Measurements from ENCODE around the gene TPX2. TPM values are rescaled to one million over a fixed set of nuclear protein-coding genes. Genes with fewer than 3 reads are reported as not detected.

Gene TPX2
- total and polyA plus RNA-seq, 10 of the 15 experiments (the other 5 are each of a cell fraction or from before 2014, with no cell fraction given): 29.7 to 144 (median 89.0) TPM

DNA sequence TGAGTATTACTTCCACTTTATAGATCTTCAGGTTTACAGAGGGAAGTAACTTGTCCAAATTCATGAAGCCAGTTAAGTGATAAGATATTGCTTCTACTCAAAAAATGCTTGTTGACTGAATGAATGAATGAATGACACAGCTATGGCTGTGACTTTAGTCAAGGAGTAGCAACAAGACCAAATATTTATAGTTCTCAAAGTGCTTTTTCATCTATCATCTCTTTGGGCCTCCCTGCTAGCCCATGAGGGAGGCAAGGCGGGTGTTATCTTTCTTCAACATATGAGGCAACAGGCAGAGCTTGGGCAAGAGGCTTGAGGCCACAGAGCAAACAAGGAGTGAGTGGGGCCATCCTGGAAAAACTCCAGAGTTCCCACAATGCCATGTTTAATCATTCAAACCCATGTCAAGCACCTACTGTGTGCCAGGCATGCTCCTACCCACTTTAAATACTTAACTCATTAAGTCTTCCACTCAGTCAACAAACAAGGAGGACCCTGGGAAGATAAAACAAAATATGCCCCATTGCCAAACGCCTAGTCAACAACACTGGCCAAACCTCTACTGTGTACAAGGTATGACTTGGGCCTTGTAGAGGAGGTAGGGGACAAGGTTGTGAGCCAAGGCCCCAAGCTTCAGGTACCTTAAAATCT lies 32.4 kb upstream of the TPX2 start:
- no peak for ATAC-seq
- H2AFZ ChIP-seq (ENCODE audit: control insufficient read depth, low read depth, low read length): no peak overlapping the region
- in situ Hi-C loops (cut with MboI) (no loop called here), intact Hi-C loops (cut with micrococcal nuclease; ENCODE audit: unreplicated experiment) (no loop called here)
- peaks cover 6 to 7% of the 10 kb centered on the region in 2 experiments for H3K36me3 ChIP-seq (ENCODE audit: control insufficient read depth in 2 of 2, insufficient read depth in 2 of 2, low read length in 1 of 2)
- BruUV-seq (replicated peaks): no TSS peak
- H4K20me1 ChIP-seq (ENCODE audit: control insufficient read depth, insufficient read depth): no peaks in the 10 kb centered on the region
- POLR2A ChIA-PET: interaction anchor here (1.4 to 3.6 kb wide), 4 partner anchors 11 to 21 kb away, joined by 3 to 34 read pairs (median 5); no protein-coding TSS in a partner anchor
- TF ChIP-seq NFXL1 (IDR thresholded peaks at IDR 0.05; ENCODE audit: borderline replicate concordance) (no peak), ZNF24 (IDR thresholded peaks at IDR 0.05) (peak; percentile 62; the same call in 1 of the 2 replicates)
- TF ChIP-seq, protein P1, sequence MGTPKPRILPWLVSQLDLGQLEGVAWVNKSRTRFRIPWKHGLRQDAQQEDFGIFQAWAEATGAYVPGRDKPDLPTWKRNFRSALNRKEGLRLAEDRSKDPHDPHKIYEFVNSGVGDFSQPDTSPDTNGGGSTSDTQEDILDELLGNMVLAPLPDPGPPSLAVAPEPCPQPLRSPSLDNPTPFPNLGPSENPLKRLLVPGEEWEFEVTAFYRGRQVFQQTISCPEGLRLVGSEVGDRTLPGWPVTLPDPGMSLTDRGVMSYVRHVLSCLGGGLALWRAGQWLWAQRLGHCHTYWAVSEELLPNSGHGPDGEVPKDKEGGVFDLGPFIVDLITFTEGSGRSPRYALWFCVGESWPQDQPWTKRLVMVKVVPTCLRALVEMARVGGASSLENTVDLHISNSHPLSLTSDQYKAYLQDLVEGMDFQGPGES (IDR thresholded peaks at IDR 0.05): no peak
- H3K4me2 ChIP-seq (ENCODE audit: control insufficient read depth, insufficient read depth): peak overlapping the region; percentile 80
- peak overlapping the region; percentile 53 for H3K27ac ChIP-seq (ENCODE audit: control insufficient read depth, insufficient read depth)
- H3K9me3 ChIP-seq (replicated peaks; ENCODE audit: control insufficient read depth, insufficient read depth, low read length): no peaks in the 10 kb centered on the region; the same call in 2 of the 3 replicates
- SMC1A ChIA-PET (ENCODE audit: uncharacterized antibody, unreplicated experiment): interaction anchor here (0.8 to 3.9 kb wide), 7 partner anchors 11 to 140 kb away, joined by 3 to 38 read pairs (median 6); partner anchors contain the start of gene BCL2L1
- RAD21 ChIA-PET (ENCODE audit: unreplicated experiment): interaction anchor here (0.7 to 4.5 kb wide), 8 partner anchors 10 to 46 kb away, joined by 3 to 28 read pairs (median 4); no protein-coding TSS in a partner anchor
- peaks cover 40% of the 10 kb centered on the region for H3K79me2 ChIP-seq (ENCODE audit: control insufficient read depth, insufficient read depth, low read length)
- peaks cover 37% of the 10 kb centered on the region for H3K4me1 ChIP-seq (ENCODE audit: control insufficient read depth, insufficient read depth, low read length)
- no peaks in the 10 kb centered on the region for H3K27me3 ChIP-seq (replicated peaks in 1 of 2; ENCODE audit: control insufficient read depth in 2 of 2, insufficient read depth in 2 of 2, low read length in 1 of 2)
- DNase-seq (ENCODE audit: low read depth, low spot score): no peak
- WGBS (ENCODE audit: insufficient coverage, insufficient replicate concordance, low lambda C conversion rate, missing lambda C conversion rate): 76% methylated on average over 2 of the region's 2 CpGs
- CTCF ChIA-PET: interaction anchor here (1.1 to 25.1 kb wide), 6 partner anchors 10 to 46 kb away, joined by 3 to 254 read pairs (median 4); partner anchors contain the start of gene BCL2L1
- H3K4me3 ChIP-seq: no peak overlapping the region
- no peak overlapping the region for H3K9ac ChIP-seq (ENCODE audit: control insufficient read depth, insufficient read depth, low read length)
- FAIRE-seq: no peak

GRCh38 chr20:31707258-31707615 lies 31.9 kb upstream of the TPX2 start:
- Histone ChIP-seq H3K36me3 (ENCODE audit: control insufficient read depth in 2 of 2, insufficient read depth in 2 of 2, low read length in 1 of 2) (peaks cover 6 to 7% of the 10 kb centered on the region in 2 experiments), H3K9me3 (replicated peaks; ENCODE audit: control insufficient read depth, insufficient read depth, low read length) (no peaks in the 10 kb centered on the region; the same call in 2 of the 3 replicates), H3K4me1 (ENCODE audit: control insufficient read depth, insufficient read depth, low read length) (peaks cover 37% of the 10 kb centered on the region), H3K27me3 (replicated peaks in 1 of 2; ENCODE audit: control insufficient read depth in 2 of 2, insufficient read depth in 2 of 2, low read length in 1 of 2) (no peaks in the 10 kb centered on the region), H3K79me2 (ENCODE audit: control insufficient read depth, insufficient read depth, low read length) (peaks cover 43% of the 10 kb centered on the region), H3K9ac (ENCODE audit: control insufficient read depth, insufficient read depth, low read length) (no peak overlapping the region), H4K20me1 (ENCODE audit: control insufficient read depth, insufficient read depth) (no peaks in the 10 kb centered on the region), H3K4me3 (no peak overlapping the region), H3K4me2 (ENCODE audit: control insufficient read depth, insufficient read depth) (no peak overlapping the region), H2AFZ (ENCODE audit: control insufficient read depth, low read depth, low read length) (no peak overlapping the region), H3K27ac (ENCODE audit: control insufficient read depth, insufficient read depth) (no peak overlapping the region)
- RAD21 ChIA-PET (ENCODE audit: unreplicated experiment): interaction anchor here (0.9 to 4.5 kb wide), 4 partner anchors 10 to 33 kb away, joined by 3 to 28 read pairs (median 14); no protein-coding TSS in a partner anchor
- POLR2A ChIA-PET: interaction anchor here (1.4 to 3.6 kb wide), 4 partner anchors 11 to 22 kb away, joined by 3 to 34 read pairs (median 5); no protein-coding TSS in a partner anchor
- no peak for FAIRE-seq
- TF ChIP-seq ZNF622 (IDR thresholded peaks at IDR 0.05) (no peak), SUPT20H (IDR thresholded peaks at IDR 0.05; ENCODE audit: borderline replicate concordance, control insufficient read depth, low read depth, low read length) (no peak), EED (IDR thresholded peaks at IDR 0.05; ENCODE audit: low read depth) (no peak), HDGF (IDR thresholded peaks at IDR 0.05) (no peak)
- in situ Hi-C loops (cut with MboI): no loop called here
- SMC1A ChIA-PET (ENCODE audit: uncharacterized antibody, unreplicated experiment): interaction anchor here (0.6 to 3.9 kb wide), 6 partner anchors 10 to 45 kb away, joined by 3 to 38 read pairs (median 7); partner anchors contain the start of gene BCL2L1
- no peak for ATAC-seq
- intact Hi-C loops (cut with micrococcal nuclease; ENCODE audit: unreplicated experiment): no loop called here
- BruUV-seq (replicated peaks): no TSS peak
- DNase-seq (ENCODE audit: low read depth, low spot score): no peak
- CTCF ChIA-PET: interaction anchor here (1.1 to 25.1 kb wide), 5 partner anchors 10 to 46 kb away, joined by 3 to 254 read pairs (median 4); partner anchors contain the start of gene BCL2L1
- 95% methylated on average over 5 of the region's 5 CpGs for WGBS (ENCODE audit: insufficient coverage, insufficient replicate concordance, low lambda C conversion rate, missing lambda C conversion rate)
